SK-N-SH treated with all-trans-retinoic acid at 6 μM for 48 hours (cell line): ENCODE results near the gene TRAIP.

Experiments
- OSR1 ChIP-seq: fragments of 250-450 bp; sonication (Bioruptor Pico); IDR thresholded peaks from 2 replicates; pipeline ENCODE4 v1.8.0; 2022; ENCODE audit warnings: moderate library complexity, mild to moderate bottlenecking, inconsistent platforms
- ZFP3 ChIP-seq: fragments of 250-450 bp; sonication (Bioruptor Pico); IDR thresholded peaks from 2 replicates; pipeline ENCODE4 v1.5.0; 2020; ENCODE audit warnings: mild to moderate bottlenecking, moderate library complexity
- ZNF565 ChIP-seq: fragments of 450-650 bp; formaldehyde crosslinking; conservative IDR thresholded peaks from 2 replicates; pipeline ENCODE4 v1.5.0; 2020; ENCODE audit warnings: low read depth, mild to moderate bottlenecking, moderate library complexity

- no peak for TF ChIP-seq ZFP3 (CRISPR knock-in tag)
- no peak for TF ChIP-seq OSR1 (CRISPR knock-in tag)
- no peak for TF ChIP-seq ZNF565
Observed at GRCh38 chr3:49899815-49900214, 43.5 kb upstream of the TRAIP start.
